ENCODE measurements around the gene NKD1. TPM values are rescaled to one million over a fixed set of nuclear protein-coding genes. Genes with fewer than 3 reads are reported as not detected.

The NKD1 gene
- total RNA-seq, 1 experiment from 2014 or later: 11.4 TPM

GRCh38 chr16:50505115-50505514 is 43.1 kb upstream of the NKD1 start:
- BruUV-seq (replicated peaks): no TSS peak
- no peak for DNase-seq (ENCODE audit: low read depth, low spot score)
- Histone ChIP-seq H3K4me1 (ENCODE audit: control insufficient read depth in 1 of 2, insufficient read depth in 2 of 2, low read length in 2 of 2) (peaks cover 10 to 17% of the 10 kb centered on the region in 2 experiments; a peak in 3 of 4 replicates), H3K27me3 (ENCODE audit: insufficient read depth, low read length) (no peaks in the 10 kb centered on the region), H3K9me3 (ENCODE audit: control insufficient read depth in 1 of 2, insufficient read depth in 1 of 2, low read depth in 1 of 2, low read length in 2 of 2) (no peaks in the 10 kb centered on the region), H3K4me2 (ENCODE audit: low read length) (no peak overlapping the region), H3K9me2 (ENCODE audit: insufficient read depth) (no peaks in the 10 kb centered on the region), H3K36me3 (ENCODE audit: control insufficient read depth in 1 of 2, insufficient read depth in 2 of 2, low read length in 2 of 2) (no peaks in the 10 kb centered on the region), H3K4me3 (replicated peaks in 1 of 2; ENCODE audit: low read depth in 1 of 2, low read length in 2 of 2) (no peak overlapping the region), H3K9ac (ENCODE audit: low read length) (no peak overlapping the region), H4K20me1 (ENCODE audit: insufficient read depth) (no peaks in the 10 kb centered on the region), H2AFZ (ENCODE audit: low read depth, low read length, poor library complexity, severe bottlenecking) (no peak overlapping the region), H3K27ac (ENCODE audit: low read depth, low read length) (no peak overlapping the region), H3K79me2 (ENCODE audit: insufficient read depth, low read length) (no peaks in the 10 kb centered on the region)
- POLR2A ChIA-PET: no interaction called here
- intact Hi-C loops (cut with micrococcal nuclease): no loop called here
- CTCF ChIA-PET: interaction anchor here (1.0 to 1.4 kb wide), 2 partner anchors 130 to 160 kb away, joined by 3 read pairs; no protein-coding TSS in a partner anchor
- TF ChIP-seq RAD21 (IDR thresholded peaks at IDR 0.05; ENCODE audit: low read depth) (no peak), TCF7L2 (IDR thresholded peaks at IDR 0.05; ENCODE audit: borderline replicate concordance, extremely low read depth, insufficient read depth, insufficient read length) (no peak), SIN3A (IDR thresholded peaks at IDR 0.05; ENCODE audit: low read depth) (no peak), REST (IDR thresholded peaks at IDR 0.05; ENCODE audit: low read depth) (no peak), CBX3 (IDR thresholded peaks at IDR 0.05; ENCODE audit: low read depth) (no peak), CTCF (IDR thresholded peaks at IDR 0.05 in 2 of 3, conservative IDR thresholded peaks at IDR 0.05 in 1 of 3; ENCODE audit: borderline replicate concordance in 1 of 3, insufficient read depth in 1 of 3, low read depth in 2 of 3, low read length in 2 of 3) (no peak), MAX (IDR thresholded peaks at IDR 0.05) (no peak), CEBPB (IDR thresholded peaks at IDR 0.05; ENCODE audit: low read depth) (no peak), ZBTB33 (IDR thresholded peaks at IDR 0.05; ENCODE audit: extremely low read depth, insufficient replicate concordance, low read length) (no peak), POLR2AphosphoS5 (IDR thresholded peaks at IDR 0.05; ENCODE audit: low read depth, low read length) (no peak), EZH2phosphoT487 (IDR thresholded peaks at IDR 0.05; ENCODE audit: borderline replicate concordance) (no peak), ELF1 (IDR thresholded peaks at IDR 0.05; ENCODE audit: borderline replicate concordance, low read depth) (no peak), ZNF274 (IDR thresholded peaks at IDR 0.05; ENCODE audit: low read depth, low read length) (no peak), SRF (IDR thresholded peaks at IDR 0.05; ENCODE audit: low read depth) (no peak), POLR2A (IDR thresholded peaks at IDR 0.05; ENCODE audit: borderline replicate concordance, extremely low read depth, insufficient read depth, insufficient read length) (no peak), FOSL1 (IDR thresholded peaks at IDR 0.05; ENCODE audit: low read depth) (no peak), ZFX (IDR thresholded peaks at IDR 0.05) (no peak), EZH2 (IDR thresholded peaks at IDR 0.05) (no peak), JUND (IDR thresholded peaks at IDR 0.05) (no peak)
- ATAC-seq: no peak
- RAD21 ChIA-PET (ENCODE audit: low non-redundant PET in 1 of 2, low total read pairs in 2 of 2, uncharacterized antibody in 2 of 2, unreplicated experiment in 2 of 2): no interaction called here
